WI38 (cell line): ENCODE results near the gene BUB1.
"Not testable (repeated sequence)": the region's sequence is repeated elsewhere in the genome, so short reads cannot be mapped to it uniquely, and the experiment has no call there.

ENCODE experiments used
- H3K4me3 ChIP-seq: 2 replicates; pipeline ENCODE4 v1.5.1; 2011; ENCODE audit warnings: low read depth, mild to moderate bottlenecking, control low read depth, low read length
- CTCF ChIP-seq: IDR thresholded peaks from 2 replicates; pipeline ENCODE4 v1.5.1; 2012; ENCODE audit warnings: low read depth, mild to moderate bottlenecking, control low read depth, low read length

The BUB1 gene

GRCh38 chr2:110708455-110708854 lies 30.6 kb upstream of the BUB1 start:
- no peak for TF ChIP-seq CTCF
- H3K4me3 ChIP-seq: no peak overlapping the region

GRCh38 chr2:110707386-110707965 lies 29.6 kb upstream of the BUB1 start:
- TF ChIP-seq CTCF: no peak
- no peak overlapping the region for H3K4me3 ChIP-seq

- TF ChIP-seq CTCF: no peak
- no peak overlapping the region for H3K4me3 ChIP-seq
Measured at GRCh38 chr2:110702514-110703380, 24.9 kb upstream of the BUB1 start.

- not testable (repeated sequence) for H3K4me3 ChIP-seq
Measured at GRCh38 chr2:110698253-110698652, 20.4 kb upstream of the BUB1 start.

GRCh38 chr2:110695146-110695898 lies 17.5 kb upstream of the BUB1 start:
- H3K4me3 ChIP-seq: not testable (repeated sequence)

- no peak for TF ChIP-seq CTCF
- H3K4me3 ChIP-seq: no peak overlapping the region
Measured at GRCh38 chr2:110691612-110692258, 13.9 kb upstream of the BUB1 start.

GRCh38 chr2:110690083-110690965 lies 12.5 kb upstream of the BUB1 start:
- TF ChIP-seq CTCF: no peak
- H3K4me3 ChIP-seq: no peak overlapping the region
